Natural killer cell (primary cell): ENCODE data around the gene SIK3. TPM values are rescaled to one million over a fixed set of nuclear protein-coding genes. Genes with fewer than 3 reads are reported as not detected.
A peak's percentile ranks its signal among the peaks of the same experiment; 100 is the strongest.

ENCODE experiments used
- ATAC-seq, 3 donors: fragments of 150-1000 bp in 2 of 3; fragments of 200-7000 bp in 1 of 3; cut with Tn5 transposase; 1 replicate in 1 of 3; 2 replicates in 2 of 3; pipeline ENCODE4 v1.10.0; 2021; ENCODE audit warnings: mild to moderate bottlenecking in 2 of 3, moderate library complexity in 2 of 3
- DNase-seq, 2 donors: peaks; one replicate each; pipeline versions ENCODE4 v3.0.0 to v3.0.0-alpha.2; 2013 to 2021; ENCODE audit warnings: mixed read lengths in 1 of 2
- H3K27ac ChIP-seq: one replicate; pipeline ENCODE4 v1.5.1; 2013; ENCODE audit warnings: mild to moderate bottlenecking, low read length
- H3K27me3 ChIP-seq: one replicate; pipeline ENCODE4 v1.6.1; 2013; ENCODE audit warnings: low read length; ENCODE audit not compliant: control insufficient read depth, insufficient read depth
- H3K36me3 ChIP-seq: one replicate; pipeline ENCODE4 v1.6.1; 2013; ENCODE audit warnings: low read length; ENCODE audit not compliant: control insufficient read depth, insufficient read depth
- H3K4me1 ChIP-seq: one replicate; pipeline ENCODE4 v1.6.1; 2013; ENCODE audit warnings: low read length; ENCODE audit not compliant: control insufficient read depth, insufficient read depth
- H3K4me3 ChIP-seq: one replicate; pipeline ENCODE4 v1.5.1; 2013; ENCODE audit warnings: low read length
- H3K9me3 ChIP-seq: one replicate; pipeline ENCODE4 v1.6.1; 2013; ENCODE audit warnings: low read length; ENCODE audit not compliant: control insufficient read depth, insufficient read depth
- H3K27ac Mint-ChIP-seq, 2 donors: one replicate each; pipeline ENCODE4 v1.8.0; 2022; ENCODE audit warnings: mild to moderate bottlenecking in 2 of 2, mixed read lengths in 2 of 2, moderate library complexity in 1 of 2
- H3K27me3 Mint-ChIP-seq, 2 donors: one replicate each; pipeline ENCODE4 v1.8.0; 2022; ENCODE audit warnings: low read depth in 2 of 2, mixed read lengths in 2 of 2
- H3K36me3 Mint-ChIP-seq: one replicate; pipeline ENCODE4 v1.8.0; 2022; ENCODE audit warnings: mixed read lengths
- H3K4me1 Mint-ChIP-seq, 2 donors: one replicate each; pipeline ENCODE4 v1.8.0; 2022; ENCODE audit warnings: mixed read lengths in 2 of 2
- H3K4me3 Mint-ChIP-seq: one replicate; pipeline ENCODE4 v1.8.0; 2022; ENCODE audit warnings: mild to moderate bottlenecking, moderate library complexity, mixed read lengths
- H3K9me3 Mint-ChIP-seq, 2 donors: one replicate each; pipeline ENCODE4 v1.8.0; 2022; ENCODE audit warnings: mixed read lengths in 2 of 2
- CTCF ChIP-seq: fragments of 200-600 bp; IDR thresholded peaks from one replicate; pipeline ENCODE4 v1.8.0; 2022; ENCODE audit warnings: antibody characterized with exemption
- WGBS: methylation state at CpG from one replicate; pipeline ENCODE4 v1.1.7; 2013; ENCODE audit warnings: missing lambda C conversion rate; ENCODE audit not compliant: insufficient coverage; 5-methylcytosine and 5-hydroxymethylcytosine counted together
- intact Hi-C: fragments of 100-400 bp; cut with micrococcal nuclease; formaldehyde crosslinking; loops from one replicate; pipeline ENCODE4 v1.14.2; 2022
- total RNA-seq, 4 donors: library from RNA; stranded (reverse); fragments of 120-200 nt in 1 of 4; gene quantifications; one replicate each; pipeline versions ENCODE4 v1.2.3 to v1.2.4, GENCODE V29; 2013 to 2022

The SIK3 gene
- total RNA-seq, 3 donors from 2014 or later (not counting 1 experiment from before 2014, with no cell fraction given) = 71.6 to 120 (median 119) TPM

GRCh38 chr11:116932181-116932580 is 166.0 kb downstream of the SIK3 start:
- H3K36me3 ChIP-seq = peaks cover 7% of the 10 kb centered on the region
- DNase-seq (peak in 1 of 2 donors; percentile 38), ATAC-seq (no peak)
- H3K4me1 ChIP-seq = peaks cover 47% of the 10 kb centered on the region
- peak overlapping the region; percentile 85 to 91 for H3K27ac Mint-ChIP-seq
- H3K4me1 Mint-ChIP-seq = peaks cover 67 to 71% of the 10 kb centered on the region in 2 donors
- no peaks in the 10 kb centered on the region for H3K27me3 ChIP-seq
- H3K9me3 ChIP-seq = no peaks in the 10 kb centered on the region
- H3K4me3 ChIP-seq = no peak overlapping the region
- H3K27me3 Mint-ChIP-seq = no peaks in the 10 kb centered on the region
- peak overlapping the region; percentile 79 for H3K4me3 Mint-ChIP-seq
- intact Hi-C loops = no loop called here
- peaks cover 17% of the 10 kb centered on the region for H3K36me3 Mint-ChIP-seq
- 33% methylated on average over 4 of the region's 7 CpGs for WGBS
- peaks cover 0 to 2% of the 10 kb centered on the region in 2 donors for H3K9me3 Mint-ChIP-seq
- peak overlapping the region; percentile 95 for H3K27ac ChIP-seq
- TF ChIP-seq CTCF = no peak

GRCh38 chr11:116931206-116931953 is 166.8 kb downstream of the SIK3 start:
- ATAC-seq (peak; percentile 22 to 58 (median 35)), DNase-seq (peak in 1 of 2 donors; percentile 84)
- H3K9me3 Mint-ChIP-seq = peaks cover 0 to 2% of the 10 kb centered on the region in 2 donors
- H3K27ac ChIP-seq = peak overlapping the region; percentile 95
- no peaks in the 10 kb centered on the region for H3K27me3 Mint-ChIP-seq
- peaks cover 55% of the 10 kb centered on the region for H3K4me1 ChIP-seq
- H3K27me3 ChIP-seq = no peaks in the 10 kb centered on the region
- 29% methylated on average over 7 of the region's 7 CpGs for WGBS
- no peak overlapping the region for H3K4me3 ChIP-seq
- no peaks in the 10 kb centered on the region for H3K9me3 ChIP-seq
- peak overlapping the region; percentile 85 to 91 for H3K27ac Mint-ChIP-seq
- peak overlapping the region; percentile 79 for H3K4me3 Mint-ChIP-seq
- intact Hi-C loops = loop anchor here (2.0 kb wide), 1 partner anchor 165 kb away; no protein-coding TSS in a partner anchor
- no peak for TF ChIP-seq CTCF
- peaks cover 2% of the 10 kb centered on the region for H3K36me3 ChIP-seq
- H3K36me3 Mint-ChIP-seq = peaks cover 9% of the 10 kb centered on the region
- H3K4me1 Mint-ChIP-seq = peaks cover 70 to 74% of the 10 kb centered on the region in 2 donors

- Mint-ChIP-seq H3K4me3 (peak overlapping the region; percentile 79), H3K27me3 (no peaks in the 10 kb centered on the region)
- no peaks in the 10 kb centered on the region for H3K9me3 ChIP-seq
Measured at GRCh38 chr11:116930586-116930985, 167.6 kb downstream of the SIK3 start.

More at GRCh38 chr11:116930586-116930985, 167.6 kb downstream of the SIK3 start:
- peaks cover 3% of the 10 kb centered on the region for H3K36me3 ChIP-seq
- H3K4me1 ChIP-seq = peaks cover 55% of the 10 kb centered on the region
- Mint-ChIP-seq H3K4me1 (peaks cover 70 to 81% of the 10 kb centered on the region in 2 donors), H3K9me3 (peaks cover 0 to 2% of the 10 kb centered on the region in 2 donors), H3K36me3 (peaks cover 7% of the 10 kb centered on the region), H3K27ac (peak overlapping the region; percentile 85 to 91)
- intact Hi-C loops = loop anchor here (2.0 kb wide), 1 partner anchor 166 kb away; no protein-coding TSS in a partner anchor
- no peaks in the 10 kb centered on the region for H3K27me3 ChIP-seq
- DNase-seq (peak in 1 of 2 donors; percentile 50), ATAC-seq (peak in 2 of 3 donors; percentile 11 to 13)
- 12% methylated on average over 1 of the region's 2 CpGs for WGBS
- H3K4me3 ChIP-seq = peak overlapping the region; percentile 15
- no peak for TF ChIP-seq CTCF
- peak overlapping the region; percentile 95 for H3K27ac ChIP-seq
